Smooth muscle cell of the coronary artery (primary cell): ENCODE measurements around the gene SBK2. TPM values are rescaled to one million over a fixed set of nuclear protein-coding genes. Genes with fewer than 3 reads are reported as not detected.

Source experiments
- total RNA-seq: library from RNA; depleted of rRNA; stranded (reverse); fragments of >200 nt; gene quantifications from 2 replicates; pipeline ENCODE4 v1.2.3, GENCODE V29; 2014; ENCODE audit warnings: low replicate concordance

SBK2 gene, protein sequence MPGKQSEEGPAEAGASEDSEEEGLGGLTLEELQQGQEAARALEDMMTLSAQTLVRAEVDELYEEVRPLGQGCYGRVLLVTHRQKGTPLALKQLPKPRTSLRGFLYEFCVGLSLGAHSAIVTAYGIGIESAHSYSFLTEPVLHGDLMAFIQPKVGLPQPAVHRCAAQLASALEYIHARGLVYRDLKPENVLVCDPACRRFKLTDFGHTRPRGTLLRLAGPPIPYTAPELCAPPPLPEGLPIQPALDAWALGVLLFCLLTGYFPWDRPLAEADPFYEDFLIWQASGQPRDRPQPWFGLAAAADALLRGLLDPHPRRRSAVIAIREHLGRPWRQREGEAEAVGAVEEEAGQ
- not detected in 2 replicates for total RNA-seq

GRCh38 chr19:55536951-55537740, at the start of gene SBK2:
Gene SBK2, minus strand, starts transcription at chr19:55537133. Its CDS starts 839 bp downstream, at chr19:55536294.

GRCh38 chr19:55580628-55581144, 43.8 kb upstream of the SBK2 start, which contains the start of gene ZNF579:
Gene ZNF579, minus strand, starts transcription at chr19:55580848. Its CDS starts 1,209 bp downstream, at chr19:55579639.

GRCh38 chr19:55545443-55545842, 8.5 kb upstream of the SBK2 start, which contains the start of gene SBK3:
Gene SBK3, minus strand, starts transcription at chr19:55545543. Its CDS starts 0 bp downstream, at chr19:55545543.

DNA sequence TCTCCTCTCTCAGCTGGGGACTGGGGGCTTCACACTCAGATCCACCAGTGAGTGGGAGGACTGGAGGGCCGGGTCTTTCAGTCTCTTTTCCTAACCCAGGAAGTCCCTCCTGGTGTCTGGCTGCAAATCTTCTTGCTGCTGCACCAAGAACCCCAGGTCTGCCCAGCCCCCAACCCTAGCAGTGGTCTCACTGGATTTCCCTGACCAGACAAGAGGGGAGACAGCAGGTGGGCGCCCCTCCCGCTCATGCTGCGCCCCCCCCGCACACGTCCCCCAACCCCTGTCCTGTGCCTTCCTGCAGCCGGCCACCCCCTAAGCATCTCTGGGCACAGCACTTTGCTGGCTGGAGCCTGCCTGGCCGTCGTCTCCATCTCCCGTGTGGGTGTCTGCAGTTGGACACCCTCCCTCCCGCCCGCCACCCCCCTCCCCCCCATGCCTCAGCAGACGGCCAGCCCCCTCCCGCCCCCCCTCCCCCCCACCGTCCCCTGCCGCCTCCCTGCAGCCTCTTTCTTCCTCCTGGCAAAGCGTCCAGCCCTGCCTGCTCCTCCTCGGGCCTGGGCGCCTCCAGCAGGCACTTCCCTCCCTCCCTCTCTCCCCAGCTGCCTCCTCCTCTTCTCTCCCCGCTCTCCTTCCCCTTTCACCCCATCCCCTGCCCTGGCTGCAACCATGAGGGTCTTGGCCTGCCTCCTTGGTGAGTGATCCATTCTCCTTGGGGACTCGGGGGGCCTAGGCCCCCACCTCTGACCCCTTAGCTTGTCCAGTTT, 48.8 kb downstream of the SBK2 start, which contains the start of gene SSC5D:
Gene SSC5D, plus strand, starts transcription at position 513 of the 764 bp plus-strand sequence. Its CDS starts 154 bp downstream, at position 667.

DNA sequence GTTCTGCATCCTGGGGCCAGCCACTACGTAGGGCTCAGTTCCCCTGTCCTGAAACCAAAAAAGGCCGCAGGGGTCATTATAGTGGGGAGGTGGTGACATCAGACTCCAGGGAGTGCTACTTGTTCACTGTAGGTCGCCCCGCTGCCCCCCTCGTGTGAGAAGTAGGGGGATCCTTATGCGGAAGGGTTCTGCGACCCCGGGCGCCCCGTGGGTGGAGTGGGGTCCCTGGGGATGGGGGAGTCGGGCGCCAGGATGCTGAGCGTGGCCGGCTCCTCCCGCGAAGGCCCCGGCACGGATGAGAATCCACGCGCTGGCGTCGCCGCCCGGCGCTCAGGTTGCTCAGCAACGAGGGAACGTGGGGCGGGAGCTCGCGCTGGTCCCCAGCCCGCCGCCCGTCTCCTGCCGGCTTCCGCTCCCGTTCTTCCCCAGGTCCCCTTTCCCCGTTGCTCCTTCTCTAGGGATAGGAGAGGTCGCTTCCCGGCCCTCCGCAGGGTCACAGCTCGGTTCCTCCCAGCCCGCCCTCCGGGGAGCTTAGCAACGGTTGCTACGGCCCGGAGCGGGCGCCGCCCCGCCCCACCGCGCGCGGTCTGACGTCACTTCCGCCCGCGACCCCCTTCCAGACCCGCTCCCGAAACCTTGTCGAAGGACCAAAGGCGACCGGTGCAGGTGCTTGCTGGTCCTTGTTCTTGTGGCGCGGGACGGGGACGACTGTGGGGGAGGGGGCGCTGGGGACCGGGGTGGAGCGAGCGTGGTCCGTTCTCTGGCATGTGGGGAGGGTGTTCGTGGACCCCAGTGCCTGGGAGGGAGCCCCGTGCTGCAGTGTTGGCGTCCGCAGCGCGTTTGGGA, 52.1 kb downstream of the SBK2 start, which contains the start of gene NAT14:
Gene NAT14, plus strand, starts transcription at position 596 of the 846 bp plus-strand sequence. CDS start 521 bp downstream, outside the sequence.

Other genes with a start within 250 kb of the SBK2 start
- gene TMEM150B, start 211.8 kb downstream of the SBK2 start, total RNA-seq, result not detected in 2 replicates
- gene KMT5C, start 197.3 kb downstream of the SBK2 start, total RNA-seq, result 5.8 and 10.8 TPM in 2 replicates
- gene COX6B2, start 182.4 kb downstream of the SBK2 start, total RNA-seq, result not detected in 2 replicates
- not detected in 2 replicates for gene GARIN5B, start 173.9 kb downstream of the SBK2 start, total RNA-seq
- 0.23 and 4.7 TPM in 2 replicates for gene IL11, start 166.7 kb downstream of the SBK2 start, total RNA-seq
- not detected in 2 replicates for gene TMEM190, start 160.3 kb downstream of the SBK2 start, total RNA-seq
- gene TMEM238, start 152.8 kb downstream of the SBK2 start, total RNA-seq, result 0.30 TPM in 1 of 2 replicates, not detected in the other
- 245 and 291 TPM in 2 replicates for gene RPL28, start 151.2 kb downstream of the SBK2 start, total RNA-seq
- 7.3 and 94.4 TPM in 2 replicates for gene UBE2S, start 129.3 kb downstream of the SBK2 start, total RNA-seq
- not detected in 2 replicates for gene SHISA7, start 93.8 kb downstream of the SBK2 start, total RNA-seq
- gene ISOC2, start 75.5 kb downstream of the SBK2 start, total RNA-seq, result 23.4 and 87.9 TPM in 2 replicates
- gene C19orf85, start 72.4 kb downstream of the SBK2 start, total RNA-seq, result not detected in 2 replicates
- 0.35 and 0.60 TPM in 2 replicates for gene ZNF628, start 60.5 kb downstream of the SBK2 start, total RNA-seq
- gene NAT14, start 51.9 kb downstream of the SBK2 start, total RNA-seq, result 6.7 and 15.1 TPM in 2 replicates
- 0.68 and 5.7 TPM in 2 replicates for gene SSC5D, start 48.7 kb downstream of the SBK2 start, total RNA-seq
- not detected in 2 replicates for gene SBK3, start 8.4 kb upstream of the SBK2 start, total RNA-seq
- gene ZNF579, start 43.7 kb upstream of the SBK2 start, total RNA-seq, result 0.94 and 3.3 TPM in 2 replicates
- gene FIZ1, start 62.4 kb upstream of the SBK2 start, total RNA-seq, result 1.3 and 1.6 TPM in 2 replicates
- 7.3 and 7.5 TPM in 2 replicates for gene ZNF524, start 63.2 kb upstream of the SBK2 start, total RNA-seq
- under 0.01 and 0.53 TPM in 2 replicates for gene ZNF865, start 68.5 kb upstream of the SBK2 start, total RNA-seq
- gene ZNF784, start 87.4 kb upstream of the SBK2 start, total RNA-seq, result 2.0 and 3.5 TPM in 2 replicates
- 3.6 and 6.4 TPM in 2 replicates for gene ZNF580, start 103.9 kb upstream of the SBK2 start, total RNA-seq
- gene ZNF581, start 106.5 kb upstream of the SBK2 start, total RNA-seq, result 18.8 and 20.7 TPM in 2 replicates
- 2.7 and 6.4 TPM in 2 replicates for gene CCDC106, start 111.1 kb upstream of the SBK2 start, total RNA-seq
- gene U2AF2, start 117.9 kb upstream of the SBK2 start, total RNA-seq, result 82.3 and 109 TPM in 2 replicates
- 54.2 and 64.5 TPM in 2 replicates for gene EPN1, start 138.1 kb upstream of the SBK2 start, total RNA-seq
- not detected in 2 replicates for gene NLRP9, start 201.3 kb upstream of the SBK2 start, total RNA-seq
- 0.08 TPM in 1 of 2 replicates, not detected in the other for gene RFPL4A, start 222.0 kb upstream of the SBK2 start, total RNA-seq
- gene RFPL4AL1, start 232.0 kb upstream of the SBK2 start, total RNA-seq, result not detected in 2 replicates